Heart left ventricle (tissue), 13 donors: ENCODE data around the gene PHACTR3.

Experiments
- POLR2A ChIP-seq, 2 donors: fragments of 450-650 bp; IDR thresholded peaks; one replicate each; pipeline ENCODE4 v1.6.1; 2017; ENCODE audit warnings: antibody characterized with exemption in 2 of 2, mild to moderate bottlenecking in 2 of 2, moderate library complexity in 2 of 2
- TF ChIP-seq, protein P1 (sequence below), 12 donors: fragments of 200-600 bp; sonication (generic) in 4 of 12; IDR thresholded peaks; one replicate each; pipeline versions ENCODE4 v1.5.0 to v1.8.0; 2018 to 2022; ENCODE audit warnings: antibody characterized with exemption in 12 of 12, mild to moderate bottlenecking in 5 of 12
- donor health status: ischemic (EF 13 %, LVEDD 7.1; RV severe dilation, severe dysfunction).
- donor health status: DM: no; HTN: yes; CAD: no.
- donor health status: DM: no; HTN: no; CAD: no.
- donor health status: ischemic (EF 25% LVEDD 6.9; RV normal size, moderate dysfunction).
- donor health status: ischemic (EF 25% LVEDD 5.7; RV mildly dilated, moderate dysfunction).
- donor health status: ischemic (EF 35%, LVEDD 5.7; RV mildly dilated, moderate dysfunction).
- donor health status: nonischemic (EF 11% LVEDD 7.7; RV severe dilation, severe dysfunction).
- donor health status: DM: yes; HTN: yes; CAD: no.
- donor health status: PGD.
- donor health status: ischemic (EF 29% LVEDD 5.4; RV normal size, mild dysfunction).
- donor health status: nonischemic (EF 23%, LVEDD 6.1; RV moderate dilation, normal function).

DNA sequence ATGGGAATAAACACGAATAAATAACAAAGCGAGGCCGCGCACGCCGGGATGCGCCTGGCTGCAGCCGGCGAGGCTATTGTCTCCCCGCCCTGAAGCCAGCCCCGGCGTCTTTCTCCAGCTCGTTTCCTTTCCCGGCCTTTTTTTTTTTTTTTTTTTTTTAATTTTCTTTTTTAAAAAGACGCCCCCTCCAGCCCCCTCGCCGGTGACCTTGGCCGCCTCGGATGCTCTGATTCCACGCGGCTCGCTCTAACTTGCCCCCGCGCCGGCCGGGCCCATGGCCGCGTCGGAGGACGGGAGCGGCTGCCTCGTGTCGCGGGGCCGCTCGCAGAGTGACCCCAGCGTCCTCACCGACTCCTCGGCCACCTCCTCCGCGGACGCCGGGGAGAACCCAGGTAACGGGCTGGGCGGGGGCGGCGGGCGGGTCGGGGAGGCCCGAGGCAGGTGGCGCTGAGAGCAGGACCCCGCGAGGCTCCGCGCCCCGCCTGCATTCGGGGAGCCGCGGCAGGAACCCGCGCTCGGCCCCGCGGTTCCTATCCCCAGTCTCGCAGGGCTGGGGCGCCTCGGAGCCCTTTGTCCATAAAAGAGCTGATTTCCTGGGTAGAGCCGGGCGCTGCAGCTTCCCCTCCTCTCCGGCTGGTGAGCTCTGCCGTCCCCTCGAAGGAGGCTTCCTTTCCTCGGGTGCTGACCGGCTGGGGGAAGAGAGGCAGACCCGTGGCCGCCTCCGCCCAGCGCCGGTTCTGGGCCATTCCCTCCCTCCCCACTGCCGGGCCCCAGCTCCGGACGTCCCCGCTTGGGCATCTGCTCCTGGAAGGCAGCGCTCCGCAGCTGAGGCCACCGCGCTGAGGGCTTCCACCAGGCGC is 631 bp downstream of the PHACTR3 start:
- TF ChIP-seq, protein P1, sequence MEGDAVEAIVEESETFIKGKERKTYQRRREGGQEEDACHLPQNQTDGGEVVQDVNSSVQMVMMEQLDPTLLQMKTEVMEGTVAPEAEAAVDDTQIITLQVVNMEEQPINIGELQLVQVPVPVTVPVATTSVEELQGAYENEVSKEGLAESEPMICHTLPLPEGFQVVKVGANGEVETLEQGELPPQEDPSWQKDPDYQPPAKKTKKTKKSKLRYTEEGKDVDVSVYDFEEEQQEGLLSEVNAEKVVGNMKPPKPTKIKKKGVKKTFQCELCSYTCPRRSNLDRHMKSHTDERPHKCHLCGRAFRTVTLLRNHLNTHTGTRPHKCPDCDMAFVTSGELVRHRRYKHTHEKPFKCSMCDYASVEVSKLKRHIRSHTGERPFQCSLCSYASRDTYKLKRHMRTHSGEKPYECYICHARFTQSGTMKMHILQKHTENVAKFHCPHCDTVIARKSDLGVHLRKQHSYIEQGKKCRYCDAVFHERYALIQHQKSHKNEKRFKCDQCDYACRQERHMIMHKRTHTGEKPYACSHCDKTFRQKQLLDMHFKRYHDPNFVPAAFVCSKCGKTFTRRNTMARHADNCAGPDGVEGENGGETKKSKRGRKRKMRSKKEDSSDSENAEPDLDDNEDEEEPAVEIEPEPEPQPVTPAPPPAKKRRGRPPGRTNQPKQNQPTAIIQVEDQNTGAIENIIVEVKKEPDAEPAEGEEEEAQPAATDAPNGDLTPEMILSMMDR (IDR thresholded peaks at IDR 0.05), result no peak
- TF ChIP-seq POLR2A (IDR thresholded peaks at IDR 0.05), result no peak
